T47D (cell line): ENCODE measurements around the gene KIF26A.

ENCODE experiments used
- DNase-seq, 2 experiments: peaks; one replicate each; pipeline versions ENCODE4 v3.0.0 to v3.0.0-alpha.2; 2011 to 2012; ENCODE audit warnings: low read depth in 1 of 2, low spot score in 1 of 2
- JUND ChIP-seq: IDR thresholded peaks from 2 replicates; pipeline ENCODE4 v1.6.1; 2012; ENCODE audit warnings: low read depth
- in situ Hi-C: cut with HindIII; loops from 2 replicates; pipeline ENCODE4 v1.10.0; 2016; ENCODE audit warnings: low sequenced_read_pairs, low pct_unique_long_range_greater_than_20kb

The KIF26A gene

GRCh38 chr14:104180561-104181165 is 42.3 kb downstream of the KIF26A start:
- no peak for DNase-seq
- no peak for TF ChIP-seq JUND
- in situ Hi-C loops: no loop called here

GRCh38 chr14:104181761-104182530 is 43.6 kb downstream of the KIF26A start:
- no peak for TF ChIP-seq JUND
- in situ Hi-C loops: no loop called here

GRCh38 chr14:104182857-104183425 is 44.6 kb downstream of the KIF26A start:
- peak in 1 of 2 experiments; percentile 19 for DNase-seq
- in situ Hi-C loops: no loop called here
- no peak for TF ChIP-seq JUND

More at GRCh38 chr14:104181761-104182530, 43.6 kb downstream of the KIF26A start:
- peak in 1 of 2 experiments; percentile 1 for DNase-seq

GRCh38 chr14:104183796-104184195 is 45.4 kb downstream of the KIF26A start:
- DNase-seq: peak in 1 of 2 experiments; percentile 2
- in situ Hi-C loops: no loop called here
- TF ChIP-seq JUND: no peak

- in situ Hi-C loops: no loop called here
- TF ChIP-seq JUND: no peak
- peak in 1 of 2 experiments; percentile 19 for DNase-seq
Observed at GRCh38 chr14:104184506-104184905, 46.1 kb downstream of the KIF26A start.

- peak; percentile 39 to 42 for DNase-seq
- TF ChIP-seq JUND: no peak
- in situ Hi-C loops: no loop called here
Observed at GRCh38 chr14:104184911-104185499, 46.6 kb downstream of the KIF26A start.

GRCh38 chr14:104185916-104186495 is 47.6 kb downstream of the KIF26A start:
- in situ Hi-C loops: no loop called here
- TF ChIP-seq JUND: no peak
- peak in 1 of 2 experiments; percentile 7 for DNase-seq

- DNase-seq: peak in 1 of 2 experiments; percentile 7
- no peak for TF ChIP-seq JUND
- in situ Hi-C loops: no loop called here
Observed at GRCh38 chr14:104186575-104186974, 48.2 kb downstream of the KIF26A start.

- TF ChIP-seq JUND: no peak
- peak; percentile 31 to 39 for DNase-seq
- in situ Hi-C loops: no loop called here
Observed at GRCh38 chr14:104187121-104187889, 48.9 kb downstream of the KIF26A start.

GRCh38 chr14:104187931-104188726 is 49.7 kb downstream of the KIF26A start:
- DNase-seq: peak; percentile 30 to 53
- no peak for TF ChIP-seq JUND
- in situ Hi-C loops: no loop called here

GRCh38 chr14:104188727-104189400 is 50.5 kb downstream of the KIF26A start:
- in situ Hi-C loops: no loop called here
- no peak for TF ChIP-seq JUND
- no peak for DNase-seq
